Glomerular endothelial cell (primary cell): ENCODE measurements around the gene SCAMP5. TPM values are rescaled to one million over a fixed set of nuclear protein-coding genes. Genes with fewer than 3 reads are reported as not detected.

Experiments used
- DNase-seq: peaks from one replicate; pipeline ENCODE4 v3.0.0-alpha.2; 2011; ENCODE audit warnings: low read depth, low spot score; ENCODE audit errors: extremely low read depth
- total RNA-seq: library from RNA; depleted of rRNA; stranded (reverse); fragments of >200 nt; gene quantifications from 2 replicates; pipeline ENCODE4 v1.2.3, GENCODE V29; 2015

The SCAMP5 gene
- total RNA-seq, 1 donor from 2014 or later = 27.2 TPM

GRCh38 chr15:75043509-75044257 is 48.3 kb downstream of the SCAMP5 start:
- DNase-seq = peak; percentile 95

- no peak for DNase-seq
These were observed 49.0 kb downstream of the SCAMP5 start for GRCh38 chr15:75044258-75044878.

GRCh38 chr15:75045332-75046015 is 50.1 kb downstream of the SCAMP5 start:
- DNase-seq = no peak

GRCh38 chr15:75048394-75048793 is 53.0 kb downstream of the SCAMP5 start:
- DNase-seq = no peak

GRCh38 chr15:75049392-75049791 is 54.0 kb downstream of the SCAMP5 start:
- DNase-seq = no peak

- no peak for DNase-seq
These were observed 54.9 kb downstream of the SCAMP5 start for GRCh38 chr15:75050283-75050682.

- DNase-seq = no peak
These were observed 55.8 kb downstream of the SCAMP5 start for GRCh38 chr15:75051191-75051608.

- no peak for DNase-seq
These were observed 56.3 kb downstream of the SCAMP5 start for GRCh38 chr15:75051711-75052110.

GRCh38 chr15:75052972-75053747 is 57.8 kb downstream of the SCAMP5 start:
- no peak for DNase-seq

GRCh38 chr15:75053748-75054125 is 58.4 kb downstream of the SCAMP5 start:
- no peak for DNase-seq

- DNase-seq = no peak
These were observed 59.0 kb downstream of the SCAMP5 start for GRCh38 chr15:75054172-75054897.

- no peak for DNase-seq
These were observed 60.7 kb downstream of the SCAMP5 start for GRCh38 chr15:75056036-75056435.

GRCh38 chr15:75058127-75058905 is 63.0 kb downstream of the SCAMP5 start:
- DNase-seq = no peak

GRCh38 chr15:75059607-75060006 is 64.2 kb downstream of the SCAMP5 start:
- no peak for DNase-seq

- no peak for DNase-seq
These were observed 65.9 kb downstream of the SCAMP5 start for GRCh38 chr15:75061272-75061671.

- no peak for DNase-seq
These were observed 67.3 kb downstream of the SCAMP5 start for GRCh38 chr15:75062706-75063105.

- DNase-seq = no peak
These were observed 68.0 kb downstream of the SCAMP5 start for GRCh38 chr15:75063338-75063737.

GRCh38 chr15:75063889-75064288 is 68.5 kb downstream of the SCAMP5 start:
- DNase-seq = no peak

GRCh38 chr15:75064846-75065245 is 69.5 kb downstream of the SCAMP5 start:
- no peak for DNase-seq

GRCh38 chr15:75065467-75065850 is 70.1 kb downstream of the SCAMP5 start:
- no peak for DNase-seq
